GM23338 (cell line): ENCODE results near the gene MAPKAPK3. TPM values are rescaled to one million over a fixed set of nuclear protein-coding genes. Genes with fewer than 3 reads are reported as not detected.

Experiments used
- ATAC-seq: fragments of 200-7000 bp; cut with Tn5 transposase; 3 replicates; pipeline ENCODE4 v1.9.1; 2020
- DNase-seq: peaks from one replicate; pipeline ENCODE4 v3.0.0-alpha.2; 2015; ENCODE audit warnings: low spot score
- H2AFZ ChIP-seq: fragments of 200-600 bp; sonication (generic); 2 replicates; pipeline ENCODE4 v1.8.0; 2016; ENCODE audit warnings: antibody characterized with exemption, mild to moderate bottlenecking, moderate library complexity
- H3F3A ChIP-seq: fragments of 200-600 bp; sonication (generic); replicated peaks from 2 replicates; pipeline ENCODE4 v1.8.0; 2017; ENCODE audit warnings: antibody characterized with exemption, mixed run types, low read depth
- H3K27ac ChIP-seq: fragments of 200-600 bp; sonication (generic); 2 replicates; pipeline ENCODE4 v1.6.1; 2016; ENCODE audit warnings: low read depth
- H3K27me3 ChIP-seq: fragments of 200-600 bp; sonication (generic); 2 replicates; pipeline ENCODE4 v1.8.0; 2016; ENCODE audit warnings: mild to moderate bottlenecking, mixed run types, moderate library complexity; ENCODE audit not compliant: insufficient read depth
- H3K36me3 ChIP-seq: fragments of 200-600 bp; sonication (generic); 2 replicates; pipeline ENCODE4 v1.8.0; 2016; ENCODE audit warnings: mild to moderate bottlenecking; ENCODE audit not compliant: insufficient read depth
- H3K4me1 ChIP-seq: fragments of 200-600 bp; sonication (generic); 2 replicates; pipeline ENCODE4 v1.8.0; 2016; ENCODE audit warnings: mild to moderate bottlenecking, moderate library complexity; ENCODE audit not compliant: insufficient read depth
- H3K4me2 ChIP-seq: fragments of 200-600 bp; sonication (generic); 2 replicates; pipeline ENCODE4 v1.7.1; 2017; ENCODE audit warnings: mixed run types
- H3K4me3 ChIP-seq: fragments of 200-600 bp; sonication (generic); 2 replicates; pipeline ENCODE4 v1.6.1; 2016; ENCODE audit warnings: mixed run types
- H3K79me2 ChIP-seq: fragments of 200-600 bp; sonication (generic); replicated peaks from 2 replicates; pipeline ENCODE4 v1.8.0; 2017; ENCODE audit warnings: mild to moderate bottlenecking; ENCODE audit not compliant: insufficient read depth
- H3K9me2 ChIP-seq: fragments of 200-600 bp; sonication (generic); 2 replicates; pipeline ENCODE4 v1.8.0; 2017; ENCODE audit not compliant: insufficient read depth
- H4K20me1 ChIP-seq: fragments of 200-600 bp; sonication (generic); replicated peaks from 2 replicates; pipeline ENCODE4 v1.8.0; 2017; ENCODE audit warnings: mild to moderate bottlenecking; ENCODE audit not compliant: insufficient read depth
- H3K27ac Mint-ChIP-seq: 2 replicates; pipeline ENCODE4 v1.8.0; 2020; ENCODE audit warnings: inconsistent platforms, mild to moderate bottlenecking, moderate library complexity, mixed read lengths
- H3K27me3 Mint-ChIP-seq: 3 replicates; pipeline ENCODE4 v1.8.0; 2022; ENCODE audit warnings: low read depth, mild to moderate bottlenecking, moderate library complexity, mixed read lengths, inconsistent platforms; ENCODE audit not compliant: insufficient read depth, poor library complexity
- H3K36me3 Mint-ChIP-seq: 3 replicates; pipeline ENCODE4 v1.8.0; 2021; ENCODE audit warnings: low read depth, mild to moderate bottlenecking, inconsistent platforms, moderate library complexity, mixed read lengths
- H3K4me1 Mint-ChIP-seq: 3 replicates; pipeline ENCODE4 v1.8.0; 2020; ENCODE audit warnings: mild to moderate bottlenecking, inconsistent platforms, mixed read lengths
- H3K4me3 Mint-ChIP-seq: 3 replicates; pipeline ENCODE4 v1.8.0; 2021; ENCODE audit warnings: moderate library complexity, mild to moderate bottlenecking, inconsistent platforms, mixed read lengths
- H3K9me3 Mint-ChIP-seq: 3 replicates; pipeline ENCODE4 v1.8.0; 2020; ENCODE audit warnings: moderate library complexity, mild to moderate bottlenecking, inconsistent platforms, mixed read lengths
- CREB1 ChIP-seq: fragments of 250-450 bp; sonication (Bioruptor Pico); IDR thresholded peaks from 2 replicates; pipeline ENCODE4 v1.5.0; 2020; ENCODE audit warnings: low read depth, mild to moderate bottlenecking, moderate library complexity
- EZH2 ChIP-seq: fragments of 200-600 bp; sonication (generic); IDR thresholded peaks from one replicate; pipeline ENCODE4 v1.8.0; 2017; ENCODE audit warnings: antibody characterized with exemption, mild to moderate bottlenecking, low read depth; ENCODE audit not compliant: unreplicated experiment
- EZH2phosphoT487 ChIP-seq: fragments of 200-600 bp; sonication (generic); IDR thresholded peaks from one replicate; pipeline ENCODE4 v1.8.1; 2018; ENCODE audit warnings: antibody characterized with exemption; ENCODE audit not compliant: unreplicated experiment
- JUNB ChIP-seq: IDR thresholded peaks from one replicate; pipeline ENCODE4 v1.6.1; 2016; ENCODE audit warnings: antibody characterized with exemption; ENCODE audit not compliant: unreplicated experiment
- NANOG ChIP-seq: IDR thresholded peaks from 2 replicates; pipeline ENCODE4 v1.6.1; 2016; ENCODE audit warnings: antibody characterized with exemption, borderline replicate concordance
- POLR2AphosphoS5 ChIP-seq: IDR thresholded peaks from 2 replicates; pipeline ENCODE4 v1.6.1; 2016; ENCODE audit warnings: antibody characterized with exemption, low read depth
- STAT1 ChIP-seq: IDR thresholded peaks from one replicate; pipeline ENCODE4 v1.6.1; 2016; ENCODE audit warnings: antibody characterized with exemption; ENCODE audit not compliant: unreplicated experiment
- ZNF114 ChIP-seq: fragments of 250-450 bp; sonication (Bioruptor Pico); IDR thresholded peaks from 2 replicates; pipeline ENCODE4 v1.5.0; 2020; ENCODE audit warnings: mild to moderate bottlenecking, moderate library complexity
- ZNF331 ChIP-seq: fragments of 250-450 bp; sonication (Bioruptor Pico); IDR thresholded peaks from 2 replicates; pipeline ENCODE4 v1.5.0; 2020; ENCODE audit warnings: low read depth, mild to moderate bottlenecking, moderate library complexity
- polyA plus RNA-seq: library from polyadenylated mRNA; unstranded; fragments of >200 nt; fragmentation: Nextera tagmentation; extraction: Ambion mirVana; gene quantifications from 2 replicates; pipeline ENCODE4 v1.2.1, GENCODE V29; 2016
- total RNA-seq: library from RNA; depleted of rRNA; stranded (reverse); fragments of >200 nt; shearing (Covaris generic); gene quantifications from 2 replicates; pipeline ENCODE4 v1.2.3, GENCODE V29; 2014
- TF ChIP-seq, protein P1 (sequence below): IDR thresholded peaks from one replicate; pipeline ENCODE4 v1.6.1; 2018; ENCODE audit warnings: antibody characterized with exemption; ENCODE audit not compliant: unreplicated experiment
- TF ChIP-seq, protein P2 (sequence below): IDR thresholded peaks from 2 replicates; pipeline ENCODE4 v1.6.1; 2016; ENCODE audit warnings: antibody characterized with exemption
- TF ChIP-seq, protein P3 (sequence below): fragments of 250-450 bp; sonication (Bioruptor Pico); IDR thresholded peaks from 2 replicates; pipeline ENCODE4 v1.5.0; 2020; ENCODE audit warnings: mild to moderate bottlenecking, moderate library complexity
- TF ChIP-seq, protein P4 (sequence below), 2 experiments: fragments of 200-600 bp in 1 of 2; sonication (generic) in 1 of 2; conservative IDR thresholded peaks; 2 replicates each; pipeline versions ENCODE4 v1.5.1 to v1.6.1; 2016 to 2017; ENCODE audit warnings: antibody characterized with exemption in 2 of 2, low read depth in 2 of 2, mild to moderate bottlenecking in 2 of 2, moderate library complexity in 1 of 2

The MAPKAPK3 gene
- total and polyA plus RNA-seq, 2 experiments from 2014 or later = 16.5 to 51.1 TPM

DNA sequence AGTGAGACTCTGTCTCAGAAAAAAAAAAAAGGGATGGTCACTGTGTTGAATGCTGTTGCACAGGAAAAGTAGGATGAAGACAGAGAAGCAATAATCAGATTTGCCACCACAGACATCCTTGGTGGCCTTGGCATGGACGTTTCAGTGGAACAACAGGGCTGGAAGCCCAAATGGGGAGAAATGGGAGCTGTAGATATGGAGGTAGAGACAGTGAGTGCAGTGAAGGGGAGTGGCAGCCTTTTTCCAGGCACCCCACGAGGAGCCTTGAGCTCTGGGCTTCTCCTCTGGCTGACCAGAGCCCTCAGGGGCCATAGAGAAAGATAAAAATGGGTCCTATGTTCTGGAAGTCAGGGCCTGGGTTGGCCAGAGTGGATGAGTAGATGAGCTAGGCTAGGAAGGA, 45.5 kb downstream of the MAPKAPK3 start:
- H3K4me2 ChIP-seq = no peak overlapping the region
- no peaks in the 10 kb centered on the region for H3F3A ChIP-seq
- no peaks in the 10 kb centered on the region; the same call in 1 of the 2 replicates for H3K9me2 ChIP-seq
- peaks cover 10% of the 10 kb centered on the region for H3K4me1 Mint-ChIP-seq
- no peak overlapping the region for H2AFZ ChIP-seq
- H4K20me1 ChIP-seq = no peaks in the 10 kb centered on the region
- no peak for DNase-seq
- TF ChIP-seq STAT1 = no peak
- no peak for TF ChIP-seq POLR2AphosphoS5
- TF ChIP-seq ZNF114 (CRISPR knock-in tag) = no peak
- no peak for TF ChIP-seq CREB1 (CRISPR knock-in tag)
- TF ChIP-seq, protein P1, sequence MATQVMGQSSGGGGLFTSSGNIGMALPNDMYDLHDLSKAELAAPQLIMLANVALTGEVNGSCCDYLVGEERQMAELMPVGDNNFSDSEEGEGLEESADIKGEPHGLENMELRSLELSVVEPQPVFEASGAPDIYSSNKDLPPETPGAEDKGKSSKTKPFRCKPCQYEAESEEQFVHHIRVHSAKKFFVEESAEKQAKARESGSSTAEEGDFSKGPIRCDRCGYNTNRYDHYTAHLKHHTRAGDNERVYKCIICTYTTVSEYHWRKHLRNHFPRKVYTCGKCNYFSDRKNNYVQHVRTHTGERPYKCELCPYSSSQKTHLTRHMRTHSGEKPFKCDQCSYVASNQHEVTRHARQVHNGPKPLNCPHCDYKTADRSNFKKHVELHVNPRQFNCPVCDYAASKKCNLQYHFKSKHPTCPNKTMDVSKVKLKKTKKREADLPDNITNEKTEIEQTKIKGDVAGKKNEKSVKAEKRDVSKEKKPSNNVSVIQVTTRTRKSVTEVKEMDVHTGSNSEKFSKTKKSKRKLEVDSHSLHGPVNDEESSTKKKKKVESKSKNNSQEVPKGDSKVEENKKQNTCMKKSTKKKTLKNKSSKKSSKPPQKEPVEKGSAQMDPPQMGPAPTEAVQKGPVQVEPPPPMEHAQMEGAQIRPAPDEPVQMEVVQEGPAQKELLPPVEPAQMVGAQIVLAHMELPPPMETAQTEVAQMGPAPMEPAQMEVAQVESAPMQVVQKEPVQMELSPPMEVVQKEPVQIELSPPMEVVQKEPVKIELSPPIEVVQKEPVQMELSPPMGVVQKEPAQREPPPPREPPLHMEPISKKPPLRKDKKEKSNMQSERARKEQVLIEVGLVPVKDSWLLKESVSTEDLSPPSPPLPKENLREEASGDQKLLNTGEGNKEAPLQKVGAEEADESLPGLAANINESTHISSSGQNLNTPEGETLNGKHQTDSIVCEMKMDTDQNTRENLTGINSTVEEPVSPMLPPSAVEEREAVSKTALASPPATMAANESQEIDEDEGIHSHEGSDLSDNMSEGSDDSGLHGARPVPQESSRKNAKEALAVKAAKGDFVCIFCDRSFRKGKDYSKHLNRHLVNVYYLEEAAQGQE = no peak
- TF ChIP-seq, protein P2, sequence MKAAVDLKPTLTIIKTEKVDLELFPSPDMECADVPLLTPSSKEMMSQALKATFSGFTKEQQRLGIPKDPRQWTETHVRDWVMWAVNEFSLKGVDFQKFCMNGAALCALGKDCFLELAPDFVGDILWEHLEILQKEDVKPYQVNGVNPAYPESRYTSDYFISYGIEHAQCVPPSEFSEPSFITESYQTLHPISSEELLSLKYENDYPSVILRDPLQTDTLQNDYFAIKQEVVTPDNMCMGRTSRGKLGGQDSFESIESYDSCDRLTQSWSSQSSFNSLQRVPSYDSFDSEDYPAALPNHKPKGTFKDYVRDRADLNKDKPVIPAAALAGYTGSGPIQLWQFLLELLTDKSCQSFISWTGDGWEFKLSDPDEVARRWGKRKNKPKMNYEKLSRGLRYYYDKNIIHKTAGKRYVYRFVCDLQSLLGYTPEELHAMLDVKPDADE = no peak
- no peak for TF ChIP-seq JUNB
- TF ChIP-seq NANOG = no peak
- TF ChIP-seq ZNF331 (CRISPR knock-in tag) = no peak
- no peak for TF ChIP-seq EZH2phosphoT487
- no peak for TF ChIP-seq EZH2
- TF ChIP-seq, protein P3, sequence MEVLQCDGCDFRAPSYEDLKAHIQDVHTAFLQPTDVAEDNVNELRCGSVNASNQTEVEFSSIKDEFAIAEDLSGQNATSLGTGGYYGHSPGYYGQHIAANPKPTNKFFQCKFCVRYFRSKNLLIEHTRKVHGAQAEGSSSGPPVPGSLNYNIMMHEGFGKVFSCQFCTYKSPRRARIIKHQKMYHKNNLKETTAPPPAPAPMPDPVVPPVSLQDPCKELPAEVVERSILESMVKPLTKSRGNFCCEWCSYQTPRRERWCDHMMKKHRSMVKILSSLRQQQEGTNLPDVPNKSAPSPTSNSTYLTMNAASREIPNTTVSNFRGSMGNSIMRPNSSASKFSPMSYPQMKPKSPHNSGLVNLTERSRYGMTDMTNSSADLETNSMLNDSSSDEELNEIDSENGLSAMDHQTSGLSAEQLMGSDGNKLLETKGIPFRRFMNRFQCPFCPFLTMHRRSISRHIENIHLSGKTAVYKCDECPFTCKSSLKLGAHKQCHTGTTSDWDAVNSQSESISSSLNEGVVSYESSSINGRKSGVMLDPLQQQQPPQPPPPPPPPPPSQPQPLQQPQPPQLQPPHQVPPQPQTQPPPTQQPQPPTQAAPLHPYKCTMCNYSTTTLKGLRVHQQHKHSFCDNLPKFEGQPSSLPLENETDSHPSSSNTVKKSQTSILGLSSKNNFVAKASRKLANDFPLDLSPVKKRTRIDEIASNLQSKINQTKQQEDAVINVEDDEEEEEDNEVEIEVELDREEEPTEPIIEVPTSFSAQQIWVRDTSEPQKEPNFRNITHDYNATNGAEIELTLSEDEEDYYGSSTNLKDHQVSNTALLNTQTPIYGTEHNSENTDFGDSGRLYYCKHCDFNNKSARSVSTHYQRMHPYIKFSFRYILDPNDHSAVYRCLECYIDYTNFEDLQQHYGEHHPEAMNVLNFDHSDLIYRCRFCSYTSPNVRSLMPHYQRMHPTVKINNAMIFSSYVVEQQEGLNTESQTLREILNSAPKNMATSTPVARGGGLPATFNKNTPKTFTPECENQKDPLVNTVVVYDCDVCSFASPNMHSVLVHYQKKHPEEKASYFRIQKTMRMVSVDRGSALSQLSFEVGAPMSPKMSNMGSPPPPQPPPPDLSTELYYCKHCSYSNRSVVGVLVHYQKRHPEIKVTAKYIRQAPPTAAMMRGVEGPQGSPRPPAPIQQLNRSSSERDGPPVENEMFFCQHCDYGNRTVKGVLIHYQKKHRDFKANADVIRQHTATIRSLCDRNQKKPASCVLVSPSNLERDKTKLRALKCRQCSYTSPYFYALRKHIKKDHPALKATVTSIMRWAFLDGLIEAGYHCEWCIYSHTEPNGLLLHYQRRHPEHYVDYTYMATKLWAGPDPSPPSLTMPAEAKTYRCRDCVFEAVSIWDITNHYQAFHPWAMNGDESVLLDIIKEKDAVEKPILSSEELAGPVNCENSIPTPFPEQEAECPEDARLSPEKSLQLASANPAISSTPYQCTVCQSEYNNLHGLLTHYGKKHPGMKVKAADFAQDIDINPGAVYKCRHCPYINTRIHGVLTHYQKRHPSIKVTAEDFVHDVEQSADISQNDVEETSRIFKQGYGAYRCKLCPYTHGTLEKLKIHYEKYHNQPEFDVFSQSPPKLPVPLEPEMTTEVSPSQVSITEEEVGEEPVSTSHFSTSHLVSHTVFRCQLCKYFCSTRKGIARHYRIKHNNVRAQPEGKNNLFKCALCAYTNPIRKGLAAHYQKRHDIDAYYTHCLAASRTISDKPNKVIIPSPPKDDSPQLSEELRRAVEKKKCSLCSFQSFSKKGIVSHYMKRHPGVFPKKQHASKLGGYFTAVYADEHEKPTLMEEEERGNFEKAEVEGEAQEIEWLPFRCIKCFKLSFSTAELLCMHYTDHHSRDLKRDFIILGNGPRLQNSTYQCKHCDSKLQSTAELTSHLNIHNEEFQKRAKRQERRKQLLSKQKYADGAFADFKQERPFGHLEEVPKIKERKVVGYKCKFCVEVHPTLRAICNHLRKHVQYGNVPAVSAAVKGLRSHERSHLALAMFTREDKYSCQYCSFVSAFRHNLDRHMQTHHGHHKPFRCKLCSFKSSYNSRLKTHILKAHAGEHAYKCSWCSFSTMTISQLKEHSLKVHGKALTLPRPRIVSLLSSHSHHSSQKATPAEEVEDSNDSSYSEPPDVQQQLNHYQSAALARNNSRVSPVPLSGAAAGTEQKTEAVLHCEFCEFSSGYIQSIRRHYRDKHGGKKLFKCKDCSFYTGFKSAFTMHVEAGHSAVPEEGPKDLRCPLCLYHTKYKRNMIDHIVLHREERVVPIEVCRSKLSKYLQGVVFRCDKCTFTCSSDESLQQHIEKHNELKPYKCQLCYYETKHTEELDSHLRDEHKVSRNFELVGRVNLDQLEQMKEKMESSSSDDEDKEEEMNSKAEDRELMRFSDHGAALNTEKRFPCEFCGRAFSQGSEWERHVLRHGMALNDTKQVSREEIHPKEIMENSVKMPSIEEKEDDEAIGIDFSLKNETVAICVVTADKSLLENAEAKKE = no peak
- TF ChIP-seq, protein P4, sequence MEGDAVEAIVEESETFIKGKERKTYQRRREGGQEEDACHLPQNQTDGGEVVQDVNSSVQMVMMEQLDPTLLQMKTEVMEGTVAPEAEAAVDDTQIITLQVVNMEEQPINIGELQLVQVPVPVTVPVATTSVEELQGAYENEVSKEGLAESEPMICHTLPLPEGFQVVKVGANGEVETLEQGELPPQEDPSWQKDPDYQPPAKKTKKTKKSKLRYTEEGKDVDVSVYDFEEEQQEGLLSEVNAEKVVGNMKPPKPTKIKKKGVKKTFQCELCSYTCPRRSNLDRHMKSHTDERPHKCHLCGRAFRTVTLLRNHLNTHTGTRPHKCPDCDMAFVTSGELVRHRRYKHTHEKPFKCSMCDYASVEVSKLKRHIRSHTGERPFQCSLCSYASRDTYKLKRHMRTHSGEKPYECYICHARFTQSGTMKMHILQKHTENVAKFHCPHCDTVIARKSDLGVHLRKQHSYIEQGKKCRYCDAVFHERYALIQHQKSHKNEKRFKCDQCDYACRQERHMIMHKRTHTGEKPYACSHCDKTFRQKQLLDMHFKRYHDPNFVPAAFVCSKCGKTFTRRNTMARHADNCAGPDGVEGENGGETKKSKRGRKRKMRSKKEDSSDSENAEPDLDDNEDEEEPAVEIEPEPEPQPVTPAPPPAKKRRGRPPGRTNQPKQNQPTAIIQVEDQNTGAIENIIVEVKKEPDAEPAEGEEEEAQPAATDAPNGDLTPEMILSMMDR (conservative IDR thresholded peaks at IDR 0.05; ENCODE audit: low read depth in 2 of 2) = no peak
- no peaks in the 10 kb centered on the region for H3K36me3 Mint-ChIP-seq
- no peak overlapping the region for H3K27ac ChIP-seq
- H3K4me3 ChIP-seq = no peak overlapping the region
- H3K4me1 ChIP-seq = no peaks in the 10 kb centered on the region
- no peak overlapping the region for H3K4me3 Mint-ChIP-seq
- H3K27ac Mint-ChIP-seq = no peak overlapping the region
- no peaks in the 10 kb centered on the region for H3K36me3 ChIP-seq
- H3K27me3 Mint-ChIP-seq = peaks cover 6% of the 10 kb centered on the region
- no peak for ATAC-seq
- no peaks in the 10 kb centered on the region for H3K27me3 ChIP-seq
- H3K9me3 Mint-ChIP-seq = no peaks in the 10 kb centered on the region
- no peaks in the 10 kb centered on the region for H3K79me2 ChIP-seq
